ENCODE results near the gene HOXD9. TPM values are rescaled to one million over a fixed set of nuclear protein-coding genes. Genes with fewer than 3 reads are reported as not detected.

Gene HOXD9
- polyA plus RNA-seq, 1 donor (not counting 4 experiments of a cell fraction or from before 2014, with no cell fraction given) = not detected

DNA sequence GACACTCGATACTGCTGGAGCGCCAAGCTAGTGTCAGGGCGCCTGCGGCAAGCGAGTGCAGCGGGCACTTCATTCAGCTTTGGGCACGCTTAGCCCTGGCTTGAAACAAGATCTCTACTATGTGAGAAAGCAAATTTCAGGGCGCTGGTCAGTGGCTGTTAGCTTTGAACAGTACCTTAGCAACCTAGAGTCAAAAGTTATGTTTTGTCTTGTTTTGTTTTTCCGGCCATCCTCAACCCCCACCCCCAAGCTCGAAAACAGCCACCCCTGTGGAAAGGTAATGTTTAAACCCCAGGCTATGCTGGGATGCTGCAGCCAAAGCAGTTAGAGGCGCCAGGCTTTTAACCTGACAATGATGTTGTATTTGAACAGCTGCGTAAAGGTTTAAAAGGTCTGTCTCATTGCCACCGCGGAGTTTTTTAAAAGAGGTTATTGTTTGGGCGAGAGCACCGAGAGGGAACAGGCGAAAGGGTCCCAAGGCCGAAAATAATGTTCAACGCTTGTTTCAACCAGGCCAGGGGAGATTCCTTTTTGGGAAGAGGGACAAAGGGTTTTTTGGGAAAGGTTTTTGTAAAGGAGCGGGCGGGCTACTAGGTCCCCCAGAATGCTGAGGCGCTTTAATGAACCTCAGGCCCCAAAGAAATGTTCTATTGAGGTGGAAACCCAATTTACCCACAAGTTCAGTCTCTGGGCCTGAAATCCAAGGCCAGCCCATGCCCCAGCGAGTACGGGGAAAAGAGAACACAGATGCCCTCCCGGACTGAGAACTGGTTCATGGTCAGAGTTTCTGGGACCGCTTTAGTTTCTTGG, 8.2 kb upstream of the HOXD9 start:
- Histone ChIP-seq H3K9me3 (ENCODE audit: control insufficient read depth, low read depth, low read length) (peaks cover 4% of the 10 kb centered on the region), H3K9ac (ENCODE audit: control insufficient read depth, extremely low read depth, insufficient read depth, low read length) (no peak overlapping the region), H2AFZ (ENCODE audit: control insufficient read depth, low read length) (no peak overlapping the region), H3K9me1 (ENCODE audit: control insufficient read depth, extremely low read depth, insufficient read depth, low read length) (no peaks in the 10 kb centered on the region), H3K79me2 (ENCODE audit: control insufficient read depth, insufficient read depth, low read length) (no peaks in the 10 kb centered on the region), H4K20me1 (ENCODE audit: control insufficient read depth, extremely low read depth, insufficient read depth, low read length) (peaks cover 2% of the 10 kb centered on the region), H3K27ac (ENCODE audit: control insufficient read depth, insufficient read depth, low read length) (no peak overlapping the region), H3K27me3 (ENCODE audit: control insufficient read depth, extremely low read depth, insufficient read depth, low read length) (peaks cover 98% of the 10 kb centered on the region), H3K4me1 (ENCODE audit: control insufficient read depth, extremely low read depth, insufficient read depth, low read length) (no peaks in the 10 kb centered on the region), H3K4me2 (ENCODE audit: control insufficient read depth, extremely low read depth, insufficient read depth, low read depth, low read length) (no peak overlapping the region), H3K4me3 (ENCODE audit: control insufficient read depth in 2 of 3, extremely low read depth in 1 of 3, insufficient read depth in 2 of 3, low read depth in 1 of 3, low read length in 3 of 3) (no peak overlapping the region), H3K36me3 (ENCODE audit: control insufficient read depth in 2 of 2, extremely low read depth in 1 of 2, insufficient read depth in 2 of 2, low read length in 2 of 2) (no peaks in the 10 kb centered on the region)
- DNase-seq (ENCODE audit: low read depth, low spot score) (no peak), FAIRE-seq (no peak)
- dilution Hi-C loops (cut with MboI; ENCODE audit: extremely low pct_ligation_motif_present, low sequenced_read_pairs) = no loop called here
- TF ChIP-seq, protein P1, sequence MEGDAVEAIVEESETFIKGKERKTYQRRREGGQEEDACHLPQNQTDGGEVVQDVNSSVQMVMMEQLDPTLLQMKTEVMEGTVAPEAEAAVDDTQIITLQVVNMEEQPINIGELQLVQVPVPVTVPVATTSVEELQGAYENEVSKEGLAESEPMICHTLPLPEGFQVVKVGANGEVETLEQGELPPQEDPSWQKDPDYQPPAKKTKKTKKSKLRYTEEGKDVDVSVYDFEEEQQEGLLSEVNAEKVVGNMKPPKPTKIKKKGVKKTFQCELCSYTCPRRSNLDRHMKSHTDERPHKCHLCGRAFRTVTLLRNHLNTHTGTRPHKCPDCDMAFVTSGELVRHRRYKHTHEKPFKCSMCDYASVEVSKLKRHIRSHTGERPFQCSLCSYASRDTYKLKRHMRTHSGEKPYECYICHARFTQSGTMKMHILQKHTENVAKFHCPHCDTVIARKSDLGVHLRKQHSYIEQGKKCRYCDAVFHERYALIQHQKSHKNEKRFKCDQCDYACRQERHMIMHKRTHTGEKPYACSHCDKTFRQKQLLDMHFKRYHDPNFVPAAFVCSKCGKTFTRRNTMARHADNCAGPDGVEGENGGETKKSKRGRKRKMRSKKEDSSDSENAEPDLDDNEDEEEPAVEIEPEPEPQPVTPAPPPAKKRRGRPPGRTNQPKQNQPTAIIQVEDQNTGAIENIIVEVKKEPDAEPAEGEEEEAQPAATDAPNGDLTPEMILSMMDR (optimal IDR thresholded peaks at IDR 0.05 in 1 of 3, IDR thresholded peaks at IDR 0.05 in 1 of 3, conservative IDR thresholded peaks at IDR 0.05 in 1 of 3; ENCODE audit: extremely low read depth in 1 of 3, insufficient read depth in 2 of 3, low read length in 3 of 3) = no peak
- TF ChIP-seq EZH2 (IDR thresholded peaks at IDR 0.05; ENCODE audit: low read length) = peak; percentile 25

DNA sequence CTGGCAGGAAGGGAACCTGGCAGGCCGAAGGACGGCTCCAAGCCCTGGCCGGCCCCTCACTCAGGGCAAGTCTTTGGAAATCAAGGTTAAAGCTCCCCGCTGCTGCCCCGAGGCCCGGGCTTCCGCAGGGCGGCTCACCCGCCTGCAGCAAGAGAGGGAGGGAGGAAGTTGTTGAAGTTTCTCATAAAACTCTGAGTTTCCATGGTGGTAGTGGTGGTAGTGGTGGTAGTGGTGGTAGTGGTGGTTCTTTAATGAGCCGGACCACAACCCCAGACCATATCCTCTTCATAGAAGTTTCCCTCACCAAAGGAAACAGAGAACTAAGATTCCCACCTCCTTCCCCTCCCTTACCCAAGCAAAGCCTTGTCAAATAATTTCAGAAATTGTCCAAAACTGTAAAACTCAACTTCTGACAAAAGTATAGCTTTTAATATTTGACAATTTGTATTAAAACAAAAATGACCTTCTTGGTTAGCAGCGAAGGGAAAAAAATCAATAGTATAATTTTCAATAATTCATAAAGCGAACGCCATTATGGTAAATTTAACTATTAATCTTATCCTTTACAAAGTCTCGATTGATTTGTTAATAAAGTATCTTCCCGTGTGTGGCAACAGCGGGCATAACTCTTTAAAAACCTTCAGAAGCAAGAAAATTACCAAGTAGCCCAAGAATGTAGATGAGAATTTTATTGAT, 7.4 kb upstream of the HOXD9 start:
- Histone ChIP-seq H4K20me1 (ENCODE audit: control insufficient read depth, extremely low read depth, insufficient read depth, low read length) (peaks cover 2% of the 10 kb centered on the region), H3K27ac (ENCODE audit: control insufficient read depth, insufficient read depth, low read length) (no peak overlapping the region), H3K79me2 (ENCODE audit: control insufficient read depth, insufficient read depth, low read length) (no peaks in the 10 kb centered on the region), H3K4me1 (ENCODE audit: control insufficient read depth, extremely low read depth, insufficient read depth, low read length) (no peaks in the 10 kb centered on the region), H3K9ac (ENCODE audit: control insufficient read depth, extremely low read depth, insufficient read depth, low read length) (no peak overlapping the region), H3K9me3 (ENCODE audit: control insufficient read depth, low read depth, low read length) (peaks cover 4% of the 10 kb centered on the region), H3K4me3 (ENCODE audit: control insufficient read depth in 2 of 3, extremely low read depth in 1 of 3, insufficient read depth in 2 of 3, low read depth in 1 of 3, low read length in 3 of 3) (no peak overlapping the region), H3K9me1 (ENCODE audit: control insufficient read depth, extremely low read depth, insufficient read depth, low read length) (no peaks in the 10 kb centered on the region), H3K36me3 (ENCODE audit: control insufficient read depth in 2 of 2, extremely low read depth in 1 of 2, insufficient read depth in 2 of 2, low read length in 2 of 2) (no peaks in the 10 kb centered on the region), H2AFZ (ENCODE audit: control insufficient read depth, low read length) (no peak overlapping the region), H3K27me3 (ENCODE audit: control insufficient read depth, extremely low read depth, insufficient read depth, low read length) (peaks cover 97% of the 10 kb centered on the region), H3K4me2 (ENCODE audit: control insufficient read depth, extremely low read depth, insufficient read depth, low read depth, low read length) (no peak overlapping the region)
- DNase-seq (ENCODE audit: low read depth, low spot score) = no peak
- dilution Hi-C loops (cut with MboI; ENCODE audit: extremely low pct_ligation_motif_present, low sequenced_read_pairs) = no loop called here
- TF ChIP-seq, protein P1 (optimal IDR thresholded peaks at IDR 0.05 in 1 of 3, IDR thresholded peaks at IDR 0.05 in 1 of 3, conservative IDR thresholded peaks at IDR 0.05 in 1 of 3; ENCODE audit: extremely low read depth in 1 of 3, insufficient read depth in 2 of 3, low read length in 3 of 3) = no peak
- TF ChIP-seq EZH2 (IDR thresholded peaks at IDR 0.05; ENCODE audit: low read length) = no peak
- FAIRE-seq = no peak
